ENCODE measurements around the gene RNF150. TPM values are rescaled to one million over a fixed set of nuclear protein-coding genes. Genes with fewer than 3 reads are reported as not detected.

RNF150 gene
- total RNA-seq, 1 experiment from 2014 or later, result 4.4 TPM

DNA sequence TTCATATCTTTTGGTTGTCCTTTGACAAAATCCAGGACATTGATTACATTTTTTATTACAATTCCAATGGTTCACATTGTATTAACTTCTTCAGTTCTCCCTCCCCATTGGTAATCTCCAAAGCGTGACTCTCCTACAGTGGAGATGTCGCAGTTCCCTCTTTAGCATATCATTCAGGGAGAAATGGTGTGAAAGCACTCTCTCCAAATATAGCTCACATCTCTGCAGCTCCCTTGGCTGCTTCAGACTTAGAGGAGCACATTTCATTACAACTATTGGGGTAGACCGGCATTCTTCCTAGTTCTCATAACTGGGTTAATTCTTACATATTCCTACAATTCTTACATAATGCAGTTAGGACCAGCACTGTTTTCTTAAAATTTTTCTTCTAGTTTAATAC is 25.3 kb downstream of the RNF150 start:
- no peaks in the 10 kb centered on the region for H4K20me1 ChIP-seq (ENCODE audit: control insufficient read depth, insufficient read depth, insufficient read length)
- no peak overlapping the region for H4K5ac ChIP-seq (ENCODE audit: insufficient read length, low read depth, low read length)
- no peaks in the 10 kb centered on the region for H3K27me3 ChIP-seq (ENCODE audit: insufficient read depth, low read length)
- H3K4me1 ChIP-seq (ENCODE audit: insufficient read depth, low read length), result no peaks in the 10 kb centered on the region
- no peak overlapping the region for H2BK20ac ChIP-seq (ENCODE audit: low read depth, low read length, poor library complexity, severe bottlenecking)
- no peak overlapping the region for H2AK5ac ChIP-seq (ENCODE audit: insufficient read length, low read length)
- H3K79me1 ChIP-seq (ENCODE audit: insufficient read depth, low read depth, low read length, poor library complexity, severe bottlenecking), result no peaks in the 10 kb centered on the region
- no peak overlapping the region for H4K8ac ChIP-seq (replicated peaks; ENCODE audit: insufficient read length, low read depth, low read length)
- no peak overlapping the region for H2BK12ac ChIP-seq (ENCODE audit: insufficient read length, low read depth, low read length)
- H2BK15ac ChIP-seq (ENCODE audit: low read depth, low read length), result no peak overlapping the region
- no CpG with 5 or more reads among the region's 3 CpGs for WGBS (ENCODE audit: extremely low coverage, insufficient read length, low lambda C conversion rate)
- H2BK120ac ChIP-seq (ENCODE audit: low read depth, low read length, poor library complexity, severe bottlenecking), result no peak overlapping the region
- Mint-ChIP-seq H3K27ac (no peak overlapping the region; a peak in 1 of 7 replicates), H3K9me3 (no peaks in the 10 kb centered on the region), H3K36me3 (ENCODE audit: insufficient read depth in 1 of 3, low read depth in 3 of 3) (no peaks in the 10 kb centered on the region), H3K4me1 (no peaks in the 10 kb centered on the region), H3K27me3 (ENCODE audit: low read depth) (no peaks in the 10 kb centered on the region), H3K4me3 (no peak overlapping the region)
- no peaks in the 10 kb centered on the region for H3K23me2 ChIP-seq (ENCODE audit: insufficient read length, low read depth, low read length, poor library complexity, severe bottlenecking)
- DNase-seq, result no peak
- H4K91ac ChIP-seq (ENCODE audit: insufficient read length, low read depth, low read length), result no peak overlapping the region
- H3K4me2 ChIP-seq (ENCODE audit: insufficient read depth, insufficient read length, low read length), result no peak overlapping the region
- H3K56ac ChIP-seq (ENCODE audit: insufficient read length, low read depth, low read length), result no peak overlapping the region
- no peak overlapping the region for H2BK5ac ChIP-seq (ENCODE audit: insufficient read length, low read length)
- no peaks in the 10 kb centered on the region for H3K79me2 ChIP-seq (ENCODE audit: insufficient read depth, low read length)
- no peak overlapping the region for H3K9ac ChIP-seq (ENCODE audit: extremely low read depth, insufficient read length, low read length)
- no peak overlapping the region for H3K27ac ChIP-seq (ENCODE audit: insufficient read length, low read depth, low read length)
- H3K23ac ChIP-seq (ENCODE audit: insufficient read length, low read depth, low read length), result no peak overlapping the region
- H3K18ac ChIP-seq (ENCODE audit: insufficient read length, low read depth, low read length), result no peak overlapping the region
- H3T11ph ChIP-seq (ENCODE audit: low read length), result no peak overlapping the region
- H2AFZ ChIP-seq (ENCODE audit: low read length), result no peak overlapping the region
- TF ChIP-seq, protein P1, sequence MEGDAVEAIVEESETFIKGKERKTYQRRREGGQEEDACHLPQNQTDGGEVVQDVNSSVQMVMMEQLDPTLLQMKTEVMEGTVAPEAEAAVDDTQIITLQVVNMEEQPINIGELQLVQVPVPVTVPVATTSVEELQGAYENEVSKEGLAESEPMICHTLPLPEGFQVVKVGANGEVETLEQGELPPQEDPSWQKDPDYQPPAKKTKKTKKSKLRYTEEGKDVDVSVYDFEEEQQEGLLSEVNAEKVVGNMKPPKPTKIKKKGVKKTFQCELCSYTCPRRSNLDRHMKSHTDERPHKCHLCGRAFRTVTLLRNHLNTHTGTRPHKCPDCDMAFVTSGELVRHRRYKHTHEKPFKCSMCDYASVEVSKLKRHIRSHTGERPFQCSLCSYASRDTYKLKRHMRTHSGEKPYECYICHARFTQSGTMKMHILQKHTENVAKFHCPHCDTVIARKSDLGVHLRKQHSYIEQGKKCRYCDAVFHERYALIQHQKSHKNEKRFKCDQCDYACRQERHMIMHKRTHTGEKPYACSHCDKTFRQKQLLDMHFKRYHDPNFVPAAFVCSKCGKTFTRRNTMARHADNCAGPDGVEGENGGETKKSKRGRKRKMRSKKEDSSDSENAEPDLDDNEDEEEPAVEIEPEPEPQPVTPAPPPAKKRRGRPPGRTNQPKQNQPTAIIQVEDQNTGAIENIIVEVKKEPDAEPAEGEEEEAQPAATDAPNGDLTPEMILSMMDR (conservative IDR thresholded peaks at IDR 0.05), result no peak
- H3K9me3 ChIP-seq (ENCODE audit: control insufficient read depth, low read depth, low read length), result no peaks in the 10 kb centered on the region
- no peak overlapping the region for H3K4ac ChIP-seq (ENCODE audit: low read depth, low read length)
- no peak overlapping the region for H3K14ac ChIP-seq (ENCODE audit: insufficient read depth, low read length)
